OCI-LY1 (cell line): ENCODE data around the gene SLC7A4.

Source experiments
- H2AFZ ChIP-seq: fragments of 200-600 bp; sonication (generic), shearing (Covaris generic); 2 replicates; pipeline ENCODE4 v1.6.0; 2014; ENCODE audit warnings: antibody characterized with exemption, mild to moderate bottlenecking, low read length
- H3F3A ChIP-seq: fragments of 200-600 bp; sonication (generic), shearing (Covaris generic); 2 replicates; pipeline ENCODE4 v1.6.0; 2014; ENCODE audit warnings: mild to moderate bottlenecking, antibody characterized with exemption, low read length, moderate library complexity; ENCODE audit not compliant: insufficient read depth
- H3K27ac ChIP-seq: fragments of 200-600 bp; sonication (generic); 2 replicates; pipeline ENCODE4 v1.5.1; 2014; ENCODE audit warnings: low read length, mixed run types, mild to moderate bottlenecking, low read depth; ENCODE audit not compliant: poor library complexity, severe bottlenecking
- H3K27me3 ChIP-seq: fragments of 200-600 bp; sonication (generic); 2 replicates; pipeline ENCODE4 v1.6.0; 2014; ENCODE audit warnings: antibody characterized with exemption, mild to moderate bottlenecking, low read length, moderate library complexity; ENCODE audit not compliant: insufficient read depth
- H3K36me3 ChIP-seq: fragments of 200-600 bp; sonication (generic); 2 replicates; pipeline ENCODE4 v1.6.1; 2014; ENCODE audit warnings: mild to moderate bottlenecking, antibody characterized with exemption, low read length, moderate library complexity, mixed read lengths; ENCODE audit not compliant: insufficient read depth
- H3K4me1 ChIP-seq: fragments of 200-600 bp; sonication (generic); 2 replicates; pipeline ENCODE4 v1.5.1; 2014; ENCODE audit warnings: mild to moderate bottlenecking, low read length, moderate library complexity; ENCODE audit not compliant: insufficient read depth, severe bottlenecking
- H3K4me2 ChIP-seq: fragments of 200-600 bp; sonication (generic), shearing (Covaris generic); 2 replicates; pipeline ENCODE4 v1.6.1; 2014; ENCODE audit warnings: low read length
- H3K4me3 ChIP-seq: fragments of 200-600 bp; sonication (generic); 2 replicates; pipeline ENCODE4 v1.5.1; 2014; ENCODE audit warnings: low read length, low read depth, mild to moderate bottlenecking, mixed read lengths; ENCODE audit not compliant: poor library complexity, severe bottlenecking
- H3K79me2 ChIP-seq: fragments of 200-600 bp; shearing (Covaris generic); 2 replicates; pipeline ENCODE4 v1.6.1; 2016; ENCODE audit warnings: mixed run types, low read length, mixed read lengths; ENCODE audit not compliant: insufficient read depth
- H3K9ac ChIP-seq: fragments of 200-600 bp; sonication (generic), shearing (Covaris generic); 2 replicates; pipeline ENCODE4 v1.6.1; 2014; ENCODE audit warnings: mild to moderate bottlenecking, low read length, mixed read lengths
- H3K9me2 ChIP-seq: fragments of 200-600 bp; sonication (generic), shearing (Covaris generic); 2 replicates; pipeline ENCODE4 v1.6.1; 2014; ENCODE audit warnings: low read depth, mild to moderate bottlenecking, low read length, mixed read lengths
- H3K9me3 ChIP-seq: fragments of 200-600 bp; shearing (Covaris generic); 2 replicates; pipeline ENCODE4 v1.6.1; 2014; ENCODE audit warnings: low read length, mixed read lengths
- H4K20me1 ChIP-seq: fragments of 200-600 bp; sonication (generic), shearing (Covaris generic); 2 replicates; pipeline ENCODE4 v1.6.0; 2016; ENCODE audit warnings: mild to moderate bottlenecking, low read length; ENCODE audit not compliant: insufficient read depth
- EZH2 ChIP-seq: fragments of 200-600 bp; sonication (generic), shearing (Covaris generic); IDR thresholded peaks from 2 replicates; pipeline ENCODE4 v1.8.0; 2017; ENCODE audit warnings: borderline replicate concordance, mixed run types, mild to moderate bottlenecking, antibody characterized with exemption, low read length, moderate library complexity, mixed read lengths
- TF ChIP-seq, protein P1 (sequence below): fragments of 200-600 bp; sonication (generic), shearing (Covaris generic); IDR thresholded peaks from 2 replicates; pipeline ENCODE4 v1.5.1; 2017; ENCODE audit warnings: mild to moderate bottlenecking, antibody characterized with exemption, low read length, moderate library complexity, mixed read lengths

The SLC7A4 gene

DNA sequence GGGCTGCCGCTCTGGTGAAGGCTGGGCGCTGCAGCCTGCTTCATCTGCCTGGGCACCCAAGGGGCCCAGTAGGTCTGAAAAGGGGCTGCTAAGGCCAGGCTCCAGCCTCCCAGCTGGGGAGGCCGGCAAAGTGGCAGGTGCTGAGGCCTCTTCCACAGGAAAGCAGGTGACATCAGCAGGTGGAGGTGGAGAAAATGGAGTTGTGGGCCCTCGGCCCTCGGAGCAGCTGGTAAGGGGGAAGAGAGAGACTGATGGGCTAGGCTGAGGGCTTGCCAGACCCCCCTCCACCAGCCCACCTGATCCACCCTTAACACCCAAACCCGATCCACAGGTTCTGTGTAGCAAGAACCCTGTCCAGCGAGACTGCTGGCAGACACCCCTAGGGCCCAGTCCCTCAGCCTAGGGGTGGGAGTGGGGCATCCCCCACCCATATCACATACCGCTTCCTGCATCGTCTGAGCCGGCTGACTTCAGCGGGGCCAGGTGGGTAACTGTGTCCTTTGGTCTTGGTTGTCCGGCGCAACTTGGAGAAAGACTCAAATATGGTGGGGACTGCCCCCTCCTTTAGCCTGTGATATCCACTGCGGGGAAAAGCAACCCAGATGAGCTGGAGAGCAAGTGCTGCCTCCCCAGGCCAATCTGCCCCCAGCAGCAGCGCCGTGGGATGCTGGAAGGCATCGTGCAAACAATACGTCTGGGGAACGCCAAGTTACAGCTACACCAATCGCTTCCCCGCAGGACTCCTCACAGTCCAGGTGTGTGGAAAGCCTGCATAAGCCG is 32.0 kb downstream of the SLC7A4 start:
- no peak overlapping the region for H2AFZ ChIP-seq
- peak overlapping the region; percentile 97 for H3K9ac ChIP-seq
- H3K36me3 ChIP-seq = peaks cover 28% of the 10 kb centered on the region; the same call in 1 of the 2 replicates
- H3F3A ChIP-seq = no peaks in the 10 kb centered on the region
- no peaks in the 10 kb centered on the region for H4K20me1 ChIP-seq
- no peaks in the 10 kb centered on the region for H3K9me2 ChIP-seq
- H3K4me3 ChIP-seq = peak overlapping the region; percentile 85
- TF ChIP-seq, protein P1, sequence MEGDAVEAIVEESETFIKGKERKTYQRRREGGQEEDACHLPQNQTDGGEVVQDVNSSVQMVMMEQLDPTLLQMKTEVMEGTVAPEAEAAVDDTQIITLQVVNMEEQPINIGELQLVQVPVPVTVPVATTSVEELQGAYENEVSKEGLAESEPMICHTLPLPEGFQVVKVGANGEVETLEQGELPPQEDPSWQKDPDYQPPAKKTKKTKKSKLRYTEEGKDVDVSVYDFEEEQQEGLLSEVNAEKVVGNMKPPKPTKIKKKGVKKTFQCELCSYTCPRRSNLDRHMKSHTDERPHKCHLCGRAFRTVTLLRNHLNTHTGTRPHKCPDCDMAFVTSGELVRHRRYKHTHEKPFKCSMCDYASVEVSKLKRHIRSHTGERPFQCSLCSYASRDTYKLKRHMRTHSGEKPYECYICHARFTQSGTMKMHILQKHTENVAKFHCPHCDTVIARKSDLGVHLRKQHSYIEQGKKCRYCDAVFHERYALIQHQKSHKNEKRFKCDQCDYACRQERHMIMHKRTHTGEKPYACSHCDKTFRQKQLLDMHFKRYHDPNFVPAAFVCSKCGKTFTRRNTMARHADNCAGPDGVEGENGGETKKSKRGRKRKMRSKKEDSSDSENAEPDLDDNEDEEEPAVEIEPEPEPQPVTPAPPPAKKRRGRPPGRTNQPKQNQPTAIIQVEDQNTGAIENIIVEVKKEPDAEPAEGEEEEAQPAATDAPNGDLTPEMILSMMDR = peak; percentile 16; the same call in 1 of the 2 replicates
- TF ChIP-seq EZH2 = no peak
- H3K9me3 ChIP-seq = no peaks in the 10 kb centered on the region
- peak overlapping the region; percentile 98 for H3K4me2 ChIP-seq
- peaks cover 36% of the 10 kb centered on the region for H3K4me1 ChIP-seq
- peak overlapping the region; percentile 95 for H3K27ac ChIP-seq
- H3K79me2 ChIP-seq = peaks cover 7% of the 10 kb centered on the region; the same call in 1 of the 2 replicates
- no peaks in the 10 kb centered on the region for H3K27me3 ChIP-seq

DNA sequence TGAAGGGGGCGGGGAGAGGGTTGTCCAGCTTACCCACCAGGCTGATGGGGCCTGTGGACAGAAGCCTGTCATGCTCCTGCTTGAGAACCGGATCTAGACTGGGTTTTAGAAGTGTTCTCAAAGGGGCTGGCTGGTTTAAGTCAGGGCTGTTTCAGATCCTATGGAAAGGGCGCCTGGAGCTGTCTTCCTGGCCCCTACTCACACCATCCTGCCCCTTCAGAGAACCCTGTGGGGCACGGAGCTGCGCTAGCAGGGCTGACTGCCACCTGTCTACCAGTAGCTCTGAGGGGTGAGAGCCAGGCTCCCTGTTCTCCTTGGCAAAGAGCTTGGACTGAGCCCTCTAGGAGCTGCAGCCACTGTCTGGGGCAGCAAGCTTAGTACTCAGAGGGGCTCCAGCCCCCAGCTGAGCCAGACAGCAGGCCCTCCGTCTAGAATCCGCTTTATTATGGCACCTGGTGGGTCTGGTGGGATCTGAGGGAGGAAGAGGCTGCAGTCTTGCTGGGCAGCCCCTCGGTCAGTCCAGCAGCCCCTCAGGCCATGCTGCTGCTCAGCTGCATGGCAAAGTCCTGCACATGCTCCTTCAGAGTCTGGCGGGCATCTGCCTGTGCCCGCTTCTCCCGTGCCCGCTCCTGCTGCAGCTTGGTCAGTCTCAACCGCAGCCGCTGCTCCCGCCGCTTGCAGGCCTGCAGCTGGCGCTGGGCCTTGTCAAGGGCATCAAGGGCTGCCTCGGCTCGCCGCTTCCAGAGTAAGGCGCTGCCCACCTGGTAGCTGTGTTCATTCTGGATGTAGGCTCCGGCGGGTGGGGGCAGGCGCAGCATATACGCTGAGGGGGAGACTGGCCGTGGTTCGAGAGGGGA is 32.8 kb downstream of the SLC7A4 start:
- no peaks in the 10 kb centered on the region for H3F3A ChIP-seq
- H3K27ac ChIP-seq = peak overlapping the region; percentile 95
- H2AFZ ChIP-seq = no peak overlapping the region
- H3K36me3 ChIP-seq = peaks cover 28% of the 10 kb centered on the region; the same call in 1 of the 2 replicates
- H3K4me1 ChIP-seq = peaks cover 36% of the 10 kb centered on the region
- peak overlapping the region; percentile 85 for H3K4me3 ChIP-seq
- H3K4me2 ChIP-seq = peak overlapping the region; percentile 98
- H4K20me1 ChIP-seq = no peaks in the 10 kb centered on the region
- H3K9me3 ChIP-seq = no peaks in the 10 kb centered on the region
- H3K27me3 ChIP-seq = no peaks in the 10 kb centered on the region
- H3K79me2 ChIP-seq = peaks cover 7% of the 10 kb centered on the region; the same call in 1 of the 2 replicates
- no peaks in the 10 kb centered on the region for H3K9me2 ChIP-seq
- H3K9ac ChIP-seq = peak overlapping the region; percentile 97; the same call in 1 of the 2 replicates
- TF ChIP-seq, protein P1 = no peak
- no peak for TF ChIP-seq EZH2

DNA sequence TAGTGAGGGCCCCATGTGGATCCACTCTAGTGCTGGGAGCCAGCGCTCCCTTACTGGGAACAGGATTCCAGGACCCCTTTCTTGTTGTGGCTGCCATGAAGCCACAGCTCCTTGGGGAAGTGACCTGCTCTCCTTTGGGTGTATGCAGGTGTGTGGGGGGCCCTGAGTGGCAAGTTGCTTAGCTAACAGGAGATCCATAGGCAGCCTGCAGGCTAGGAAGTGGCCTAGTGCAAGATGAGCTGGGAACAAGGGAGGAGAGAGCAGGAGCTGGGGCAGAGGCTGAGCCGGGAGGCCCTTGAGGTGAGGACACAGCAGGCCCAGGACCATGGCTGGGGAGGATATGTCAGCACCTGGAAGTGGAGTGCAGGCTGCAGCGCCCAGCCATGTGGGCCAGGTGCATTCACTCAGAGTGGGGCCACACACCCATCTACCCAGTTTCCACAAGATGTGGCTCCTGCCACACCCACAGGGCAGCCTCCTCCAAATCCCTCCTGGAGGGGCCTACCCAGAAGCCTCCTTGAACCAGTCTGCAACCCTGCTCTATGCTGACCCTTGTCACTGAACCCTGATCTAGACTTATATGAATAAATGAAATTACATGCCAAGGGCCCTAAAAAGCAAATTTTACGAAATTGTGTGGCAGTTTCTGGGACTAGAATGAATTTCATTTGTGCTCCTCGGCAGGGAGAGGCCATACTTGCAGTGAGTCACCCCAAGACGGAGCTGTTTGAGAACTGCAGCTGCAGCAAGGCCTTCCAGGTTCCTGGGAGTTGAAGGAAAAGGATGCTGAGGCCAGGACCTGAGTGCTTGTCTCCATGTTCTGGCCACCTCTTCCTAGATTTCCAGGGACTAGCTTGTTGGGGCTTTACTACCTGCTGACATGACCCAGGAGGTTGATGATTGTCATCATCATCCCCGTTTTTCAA is 33.7 kb downstream of the SLC7A4 start:
- Histone ChIP-seq H3K4me1 (peaks cover 34% of the 10 kb centered on the region), H4K20me1 (no peaks in the 10 kb centered on the region), H3K9me3 (no peaks in the 10 kb centered on the region), H3F3A (no peaks in the 10 kb centered on the region), H3K36me3 (peaks cover 28% of the 10 kb centered on the region; the same call in 1 of the 2 replicates), H3K79me2 (peaks cover 7% of the 10 kb centered on the region; the same call in 1 of the 2 replicates), H2AFZ (no peak overlapping the region), H3K9me2 (no peaks in the 10 kb centered on the region), H3K27me3 (no peaks in the 10 kb centered on the region), H3K9ac (no peak overlapping the region), H3K4me2 (no peak overlapping the region), H3K27ac (peak overlapping the region; percentile 1), H3K4me3 (no peak overlapping the region)
- TF ChIP-seq, protein P1 = no peak
